ENCODE results near the gene EXOC2.

- TF ChIP-seq ATF2 (CRISPR knock-in tag; IDR thresholded peaks at IDR 0.05; ENCODE audit: borderline replicate concordance, low read depth) (no peak), CTCF (IDR thresholded peaks at IDR 0.05) (no peak), ELF4 (CRISPR knock-in tag; IDR thresholded peaks at IDR 0.05; ENCODE audit: low read depth) (no peak), NR1H2 (CRISPR knock-in tag; IDR thresholded peaks at IDR 0.05) (no peak), MAX (CRISPR knock-in tag; IDR thresholded peaks at IDR 0.05) (no peak), NFYB (CRISPR knock-in tag; conservative IDR thresholded peaks at IDR 0.05; ENCODE audit: low read depth) (no peak), CREM (CRISPR knock-in tag; IDR thresholded peaks at IDR 0.05) (no peak), CREB1 (CRISPR knock-in tag; IDR thresholded peaks at IDR 0.05) (no peak), ATF3 (CRISPR knock-in tag; conservative IDR thresholded peaks at IDR 0.05) (no peak)
Observed at GRCh38 chr6:475314-475713, 217.6 kb downstream of the EXOC2 start.

Measured in WTC11 (cell line).